Smooth muscle cell (in vitro differentiated cells): ENCODE data around the gene RRP1. TPM values are rescaled to one million over a fixed set of nuclear protein-coding genes. Genes with fewer than 3 reads are reported as not detected.

Experiments
- DNase-seq: peaks from one replicate; lab custom pipeline; 2025; ENCODE audit not compliant: unreplicated experiment; lab: John Stamatoyannopoulos, UW
- H2AFZ ChIP-seq: fragments of 200-600 bp; sonication (generic); 2 replicates; pipeline ENCODE4 v1.6.0; 2016; ENCODE audit warnings: antibody characterized with exemption, low read depth, mild to moderate bottlenecking
- H3F3A ChIP-seq: fragments of 200-600 bp; sonication (generic); 2 replicates; pipeline ENCODE4 v1.6.0; 2017; ENCODE audit warnings: antibody characterized with exemption, low read depth
- H3K27ac ChIP-seq: fragments of 200-600 bp; sonication (generic); 2 replicates; pipeline ENCODE4 v1.5.1; 2016; ENCODE audit warnings: low read depth, mild to moderate bottlenecking
- H3K27me3 ChIP-seq: fragments of 200-600 bp; sonication (generic); 2 replicates; pipeline ENCODE4 v1.6.1; 2016; ENCODE audit warnings: low read depth, mild to moderate bottlenecking
- H3K36me3 ChIP-seq: fragments of 200-600 bp; sonication (generic); 2 replicates; pipeline ENCODE4 v1.5.1; 2016; ENCODE audit warnings: low read depth
- H3K4me1 ChIP-seq: fragments of 200-600 bp; sonication (generic); 2 replicates; pipeline ENCODE4 v1.5.1; 2016; ENCODE audit warnings: low read depth
- H3K4me2 ChIP-seq: fragments of 200-600 bp; sonication (generic); 2 replicates; pipeline ENCODE4 v1.6.0; 2016; ENCODE audit warnings: mild to moderate bottlenecking
- H3K4me3 ChIP-seq: fragments of 200-600 bp; sonication (generic); 2 replicates; pipeline ENCODE4 v1.5.1; 2016; ENCODE audit warnings: mild to moderate bottlenecking
- H3K79me2 ChIP-seq: fragments of 200-600 bp; sonication (generic); 2 replicates; pipeline ENCODE4 v1.6.0; 2016; ENCODE audit warnings: low read depth, mild to moderate bottlenecking
- H3K9ac ChIP-seq: fragments of 200-600 bp; sonication (generic); 2 replicates; pipeline ENCODE4 v1.6.0; 2016; ENCODE audit warnings: low read depth
- H3K9me3 ChIP-seq: fragments of 200-600 bp; sonication (generic); replicated peaks from 2 replicates; pipeline ENCODE4 v1.5.1; 2016; ENCODE audit warnings: low read depth
- H4K20me1 ChIP-seq: fragments of 200-600 bp; sonication (generic); 2 replicates; pipeline ENCODE4 v1.6.0; 2016; ENCODE audit warnings: low read depth
- CTCF ChIP-seq: fragments of 200-600 bp; sonication (generic); IDR thresholded peaks from 2 replicates; pipeline ENCODE4 v1.5.1; 2017; ENCODE audit warnings: borderline replicate concordance, mild to moderate bottlenecking, antibody characterized with exemption; ENCODE audit not compliant: insufficient read depth, poor library complexity, severe bottlenecking
- WGBS: methylation state at CpG from one replicate; pipeline ENCODE4 v1.1.7; 2016; ENCODE audit warnings: low lambda C conversion rate; 5-methylcytosine and 5-hydroxymethylcytosine counted together
- polyA plus RNA-seq: library from polyadenylated mRNA; unstranded; fragments of >200 nt; fragmentation: Nextera tagmentation; extraction: Ambion mirVana; gene quantifications from 2 replicates; pipeline ENCODE4 v1.2.1, GENCODE V29; 2016
- total RNA-seq: library from RNA; depleted of rRNA; stranded (reverse); fragments of >200 nt; gene quantifications from 2 replicates; pipeline ENCODE4 v1.2.3, GENCODE V29; 2014

The RRP1 gene
- total and polyA plus RNA-seq, 2 experiments from 2014 or later = 11.3 to 17.5 TPM

- Histone ChIP-seq H3K4me2 (no peak overlapping the region), H3K27me3 (no peaks in the 10 kb centered on the region), H2AFZ (no peak overlapping the region), H3K4me3 (no peak overlapping the region), H3K4me1 (no peaks in the 10 kb centered on the region), H3F3A (no peaks in the 10 kb centered on the region), H3K9ac (no peak overlapping the region), H3K27ac (no peak overlapping the region), H3K79me2 (no peaks in the 10 kb centered on the region), H3K9me3 (no peaks in the 10 kb centered on the region), H4K20me1 (no peaks in the 10 kb centered on the region), H3K36me3 (no peaks in the 10 kb centered on the region)
- no peak for DNase-seq
- TF ChIP-seq CTCF = no peak
- 89% methylated on average over 15 of the region's 15 CpGs for WGBS
Observed at GRCh38 chr21:43815991-43816390, 26.6 kb downstream of the RRP1 start.

GRCh38 chr21:43816611-43817071 is 27.3 kb downstream of the RRP1 start:
- no peak overlapping the region for H3K27ac ChIP-seq
- no peaks in the 10 kb centered on the region for H3F3A ChIP-seq
- no peaks in the 10 kb centered on the region for H3K4me1 ChIP-seq
- DNase-seq = no peak
- no peaks in the 10 kb centered on the region for H4K20me1 ChIP-seq
- WGBS = 92% methylated on average over 14 of the region's 14 CpGs
- H3K9ac ChIP-seq = no peak overlapping the region
- no peak overlapping the region for H3K4me2 ChIP-seq
- no peaks in the 10 kb centered on the region for H3K27me3 ChIP-seq
- TF ChIP-seq CTCF = no peak
- no peaks in the 10 kb centered on the region for H3K9me3 ChIP-seq
- H3K4me3 ChIP-seq = no peak overlapping the region
- no peak overlapping the region for H2AFZ ChIP-seq
- no peaks in the 10 kb centered on the region for H3K36me3 ChIP-seq
- no peaks in the 10 kb centered on the region for H3K79me2 ChIP-seq

- no peaks in the 10 kb centered on the region for H3K79me2 ChIP-seq
- DNase-seq = no peak
- 93% methylated on average over 28 of the region's 29 CpGs for WGBS
Observed at GRCh38 chr21:43817157-43818086, 28.0 kb downstream of the RRP1 start.

More at GRCh38 chr21:43817157-43818086, 28.0 kb downstream of the RRP1 start:
- Histone ChIP-seq H3K4me1 (no peaks in the 10 kb centered on the region), H3K9ac (no peak overlapping the region), H2AFZ (no peak overlapping the region), H3K27me3 (no peaks in the 10 kb centered on the region), H3K4me3 (no peak overlapping the region), H3K4me2 (no peak overlapping the region), H3K9me3 (no peaks in the 10 kb centered on the region), H3K27ac (no peak overlapping the region), H4K20me1 (no peaks in the 10 kb centered on the region), H3F3A (no peaks in the 10 kb centered on the region), H3K36me3 (no peaks in the 10 kb centered on the region)
- TF ChIP-seq CTCF = no peak
